ENCODE data around the gene NDE1. TPM values are rescaled to one million over a fixed set of nuclear protein-coding genes. Genes with fewer than 3 reads are reported as not detected.

The NDE1 gene
- polyA plus RNA-seq, 1 of the 3 experiments (the other 2 are of a cell fraction) = 27.9 TPM

DNA sequence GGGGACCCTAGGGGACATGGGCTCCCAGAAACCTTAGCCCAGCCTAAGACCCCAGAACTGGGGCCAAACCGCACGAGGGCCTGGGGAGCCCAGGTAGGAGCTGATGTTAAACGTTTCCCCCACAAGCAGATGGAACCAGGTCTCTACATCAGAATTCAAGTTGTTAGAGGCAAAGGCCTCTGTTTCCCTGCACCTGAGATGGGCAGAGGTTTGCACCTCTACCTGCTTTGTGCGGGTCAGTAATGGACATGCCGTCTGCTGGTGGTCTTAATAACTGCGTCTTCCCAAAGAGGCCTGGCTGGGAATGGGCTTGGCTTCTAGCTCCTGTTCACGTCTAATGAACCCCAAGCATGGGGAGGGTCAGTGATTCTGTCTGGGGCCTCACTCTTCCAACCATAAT is 79.1 kb downstream of the NDE1 start:
- TF ChIP-seq CHD2 (IDR thresholded peaks at IDR 0.05; ENCODE audit: low read length, partially characterized antibody) (no peak), TCF12 (IDR thresholded peaks at IDR 0.05) (no peak), ELF1 (IDR thresholded peaks at IDR 0.05) (no peak), RAD21 (IDR thresholded peaks at IDR 0.05; ENCODE audit: low read length) (no peak), SMC3 (IDR thresholded peaks at IDR 0.05; ENCODE audit: low read depth, low read length) (no peak), FOXM1 (IDR thresholded peaks at IDR 0.05; ENCODE audit: low read depth) (no peak), TAF1 (IDR thresholded peaks at IDR 0.05; ENCODE audit: borderline replicate concordance, low read depth, low read length) (no peak), GABPA (IDR thresholded peaks at IDR 0.05; ENCODE audit: low read depth) (no peak), JUND (IDR thresholded peaks at IDR 0.05) (no peak), POLR2AphosphoS5 (IDR thresholded peaks at IDR 0.05; ENCODE audit: low read depth, low read length) (no peak)
- TF ChIP-seq, protein P1, sequence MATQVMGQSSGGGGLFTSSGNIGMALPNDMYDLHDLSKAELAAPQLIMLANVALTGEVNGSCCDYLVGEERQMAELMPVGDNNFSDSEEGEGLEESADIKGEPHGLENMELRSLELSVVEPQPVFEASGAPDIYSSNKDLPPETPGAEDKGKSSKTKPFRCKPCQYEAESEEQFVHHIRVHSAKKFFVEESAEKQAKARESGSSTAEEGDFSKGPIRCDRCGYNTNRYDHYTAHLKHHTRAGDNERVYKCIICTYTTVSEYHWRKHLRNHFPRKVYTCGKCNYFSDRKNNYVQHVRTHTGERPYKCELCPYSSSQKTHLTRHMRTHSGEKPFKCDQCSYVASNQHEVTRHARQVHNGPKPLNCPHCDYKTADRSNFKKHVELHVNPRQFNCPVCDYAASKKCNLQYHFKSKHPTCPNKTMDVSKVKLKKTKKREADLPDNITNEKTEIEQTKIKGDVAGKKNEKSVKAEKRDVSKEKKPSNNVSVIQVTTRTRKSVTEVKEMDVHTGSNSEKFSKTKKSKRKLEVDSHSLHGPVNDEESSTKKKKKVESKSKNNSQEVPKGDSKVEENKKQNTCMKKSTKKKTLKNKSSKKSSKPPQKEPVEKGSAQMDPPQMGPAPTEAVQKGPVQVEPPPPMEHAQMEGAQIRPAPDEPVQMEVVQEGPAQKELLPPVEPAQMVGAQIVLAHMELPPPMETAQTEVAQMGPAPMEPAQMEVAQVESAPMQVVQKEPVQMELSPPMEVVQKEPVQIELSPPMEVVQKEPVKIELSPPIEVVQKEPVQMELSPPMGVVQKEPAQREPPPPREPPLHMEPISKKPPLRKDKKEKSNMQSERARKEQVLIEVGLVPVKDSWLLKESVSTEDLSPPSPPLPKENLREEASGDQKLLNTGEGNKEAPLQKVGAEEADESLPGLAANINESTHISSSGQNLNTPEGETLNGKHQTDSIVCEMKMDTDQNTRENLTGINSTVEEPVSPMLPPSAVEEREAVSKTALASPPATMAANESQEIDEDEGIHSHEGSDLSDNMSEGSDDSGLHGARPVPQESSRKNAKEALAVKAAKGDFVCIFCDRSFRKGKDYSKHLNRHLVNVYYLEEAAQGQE (IDR thresholded peaks at IDR 0.05; ENCODE audit: low read depth, low read length) = no peak
- TF ChIP-seq, protein P2, sequence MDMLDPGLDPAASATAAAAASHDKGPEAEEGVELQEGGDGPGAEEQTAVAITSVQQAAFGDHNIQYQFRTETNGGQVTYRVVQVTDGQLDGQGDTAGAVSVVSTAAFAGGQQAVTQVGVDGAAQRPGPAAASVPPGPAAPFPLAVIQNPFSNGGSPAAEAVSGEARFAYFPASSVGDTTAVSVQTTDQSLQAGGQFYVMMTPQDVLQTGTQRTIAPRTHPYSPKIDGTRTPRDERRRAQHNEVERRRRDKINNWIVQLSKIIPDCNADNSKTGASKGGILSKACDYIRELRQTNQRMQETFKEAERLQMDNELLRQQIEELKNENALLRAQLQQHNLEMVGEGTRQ (IDR thresholded peaks at IDR 0.05; ENCODE audit: borderline replicate concordance, low read depth, low read length) = no peak
- TF ChIP-seq, protein P3, sequence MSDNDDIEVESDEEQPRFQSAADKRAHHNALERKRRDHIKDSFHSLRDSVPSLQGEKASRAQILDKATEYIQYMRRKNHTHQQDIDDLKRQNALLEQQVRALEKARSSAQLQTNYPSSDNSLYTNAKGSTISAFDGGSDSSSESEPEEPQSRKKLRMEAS (IDR thresholded peaks at IDR 0.05; ENCODE audit: low read depth) = no peak
- TF ChIP-seq, protein P4, sequence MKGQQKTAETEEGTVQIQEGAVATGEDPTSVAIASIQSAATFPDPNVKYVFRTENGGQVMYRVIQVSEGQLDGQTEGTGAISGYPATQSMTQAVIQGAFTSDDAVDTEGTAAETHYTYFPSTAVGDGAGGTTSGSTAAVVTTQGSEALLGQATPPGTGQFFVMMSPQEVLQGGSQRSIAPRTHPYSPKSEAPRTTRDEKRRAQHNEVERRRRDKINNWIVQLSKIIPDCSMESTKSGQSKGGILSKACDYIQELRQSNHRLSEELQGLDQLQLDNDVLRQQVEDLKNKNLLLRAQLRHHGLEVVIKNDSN (IDR thresholded peaks at IDR 0.05; ENCODE audit: borderline replicate concordance, low read depth) = no peak
- Histone ChIP-seq H4K20me1 (ENCODE audit: insufficient read depth) (no peaks in the 10 kb centered on the region), H3K27ac (ENCODE audit: low read depth in 2 of 2, low read length in 1 of 2) (no peak overlapping the region), H3K4me1 (ENCODE audit: control insufficient read depth in 1 of 2, insufficient read depth in 2 of 2, low read depth in 1 of 2, low read length in 1 of 2) (no peaks in the 10 kb centered on the region), H3K4me3 (ENCODE audit: low read depth in 2 of 2, low read length in 1 of 2) (no peak overlapping the region), H3K9me2 (no peaks in the 10 kb centered on the region), H3K4me2 (no peak overlapping the region), H3K36me3 (replicated peaks in 1 of 2; ENCODE audit: control insufficient read depth in 1 of 2, insufficient read depth in 2 of 2, low read length in 1 of 2) (no peaks in the 10 kb centered on the region), H3F3A (replicated peaks; ENCODE audit: insufficient read depth) (no peaks in the 10 kb centered on the region), H3K27me3 (ENCODE audit: insufficient read depth) (no peaks in the 10 kb centered on the region), H2AFZ (ENCODE audit: low read depth) (no peak overlapping the region), H3K9ac (no peak overlapping the region), H3K9me3 (no peaks in the 10 kb centered on the region), H3K79me2 (ENCODE audit: insufficient read depth) (no peaks in the 10 kb centered on the region)
- WGBS (ENCODE audit: low lambda C conversion rate) = 94% methylated on average over 2 of the region's 7 CpGs
- ChIA-PET CTCF (interaction anchor here (0.9 kb wide), 1 partner anchor 10 kb away, joined by 3 read pairs; no protein-coding TSS in a partner anchor), POLR2A (no interaction called here)
- DNase-seq = no peak

All from SK-N-SH (cell line).